ENCODE results near the gene ADGRG1. TPM values are rescaled to one million over a fixed set of nuclear protein-coding genes. Genes with fewer than 3 reads are reported as not detected.

The ADGRG1 gene
- total RNA-seq, 1 experiment from 2014 or later, result 2.0 TPM

- CTCF ChIA-PET, result interaction anchor here (1.0 to 1.1 kb wide), 2 partner anchors 10 to 123 kb away, joined by 3 read pairs; no protein-coding TSS in a partner anchor
- TF ChIP-seq TP53 (CRISPR knock-in tag; IDR thresholded peaks at IDR 0.05) (no peak), ESRRA (CRISPR knock-in tag; IDR thresholded peaks at IDR 0.05; ENCODE audit: borderline replicate concordance) (no peak), AR (CRISPR knock-in tag; IDR thresholded peaks at IDR 0.05) (no peak)
- no peak for ATAC-seq
Observed at GRCh38 chr16:57714047-57714446, 85.6 kb downstream of the ADGRG1 start.

More at GRCh38 chr16:57714047-57714446, 85.6 kb downstream of the ADGRG1 start:
- no peaks in the 10 kb centered on the region for H3K9me3 Mint-ChIP-seq
- H3K36me3 Mint-ChIP-seq, result no peaks in the 10 kb centered on the region
- H3K27ac Mint-ChIP-seq, result no peak overlapping the region
- POLR2A ChIA-PET, result no interaction called here
- DNase-seq (ENCODE audit: low spot score), result no peak
- H3K27me3 Mint-ChIP-seq (ENCODE audit: low read depth), result no peaks in the 10 kb centered on the region
- no peaks in the 10 kb centered on the region for H3K4me1 Mint-ChIP-seq
- no peak overlapping the region for H3K4me3 Mint-ChIP-seq

Other genes starting within 250 kb of the ADGRG1 start
- gene CCL17, start 223.9 kb upstream of the ADGRG1 start, total RNA-seq (2021), result not detected in 3 replicates
- gene CIAPIN1, start 181.2 kb upstream of the ADGRG1 start, total RNA-seq (2021), result 85.9 to 94.7 TPM (median 87.9 TPM) in 3 replicates
- gene COQ9, start 181.2 kb upstream of the ADGRG1 start, total RNA-seq (2021), result 39.2 to 40.2 TPM (median 39.8 TPM) in 3 replicates
- 67.9 to 75.4 TPM (median 67.9 TPM) in 3 replicates for gene POLR2C, start 166.0 kb upstream of the ADGRG1 start, total RNA-seq (2021)
- gene DOK4, start 142.1 kb upstream of the ADGRG1 start, total RNA-seq (2021), result 21.8 to 25.0 TPM (median 21.9 TPM) in 3 replicates
- gene CCDC102A, start 92.1 kb upstream of the ADGRG1 start, total RNA-seq (2021), result 5.2 to 7.1 TPM (median 6.8 TPM) in 3 replicates
- 9.1 to 9.9 TPM (median 9.5 TPM) in 3 replicates for gene ADGRG5, start 86.0 kb upstream of the ADGRG1 start, total RNA-seq (2021)
- gene ADGRG3, start 39.7 kb downstream of the ADGRG1 start, total RNA-seq (2021), result 0.44 to 1.4 TPM (median 0.71 TPM) in 3 replicates
- gene DRC7, start 66.2 kb downstream of the ADGRG1 start, total RNA-seq (2021), result 0.16 to 0.37 TPM in 2 of 3 replicates, not detected in the other
- 38.7 to 60.4 TPM (median 41.0 TPM) in 3 replicates for gene KATNB1, start 107.1 kb downstream of the ADGRG1 start, total RNA-seq (2021)
- 9.2 to 11.6 TPM (median 10.0 TPM) in 3 replicates for gene KIFC3, start 173.9 kb downstream of the ADGRG1 start, total RNA-seq (2021)